GM19324 (cell line): Measurements from ENCODE around the gene NRN1L.

Experiments
- ATAC-seq: cut with Tn5 transposase; IDR thresholded peaks from one replicate; pipeline ENCODE4 v1.9.1; 2021; ENCODE audit warnings: mild to moderate bottlenecking, moderate library complexity; ENCODE audit not compliant: unreplicated experiment, low FRiP score

The NRN1L gene

GRCh38 chr16:67934306-67935100 is 49.8 kb downstream of the NRN1L start:
- ATAC-seq: no peak

- ATAC-seq: no peak
Measured at GRCh38 chr16:67935101-67935401, 50.4 kb downstream of the NRN1L start.

GRCh38 chr16:67935402-67936123 is 50.9 kb downstream of the NRN1L start:
- ATAC-seq: peak; percentile 87
